Liver (tissue), 9 donors: ENCODE data around the gene RPTN. TPM values are rescaled to one million over a fixed set of nuclear protein-coding genes. Genes with fewer than 3 reads are reported as not detected.
"Not testable (repeated sequence)": the region's sequence is repeated elsewhere in the genome, so short reads cannot be mapped to it uniquely, and the experiment has no call there.

Experiments used
- DNase-seq: peaks from one replicate; pipeline ENCODE4 v3.0.0-alpha.2; 2017; ENCODE audit warnings: low spot score
- H3K27ac ChIP-seq, 2 donors: one replicate each; pipeline ENCODE4 v1.7.0; 2013; ENCODE audit warnings: inconsistent platforms in 2 of 2, low read length in 2 of 2, control low read depth in 1 of 2, low read depth in 1 of 2, mild to moderate bottlenecking in 1 of 2
- H3K27me3 ChIP-seq, 4 donors: one replicate each; pipeline versions ENCODE4 v1.6.1 to v1.7.0; 2013; ENCODE audit warnings: low read length in 3 of 4, inconsistent platforms in 1 of 4, mild to moderate bottlenecking in 1 of 4, moderate library complexity in 1 of 4; ENCODE audit not compliant: control insufficient read depth in 4 of 4, insufficient read depth in 4 of 4
- H3K36me3 ChIP-seq, 4 donors: one replicate each; pipeline versions ENCODE4 v1.6.1 to v1.7.0; 2013; ENCODE audit warnings: low read length in 3 of 4, mild to moderate bottlenecking in 3 of 4, low read depth in 1 of 4, moderate library complexity in 1 of 4; ENCODE audit not compliant: control insufficient read depth in 4 of 4, insufficient read depth in 3 of 4
- H3K4me1 ChIP-seq, 4 donors: one replicate each; pipeline versions ENCODE4 v1.6.1 to v1.7.0; 2013; ENCODE audit warnings: low read length in 3 of 4, mild to moderate bottlenecking in 3 of 4, moderate library complexity in 1 of 4; ENCODE audit not compliant: control insufficient read depth in 4 of 4, insufficient read depth in 4 of 4
- H3K4me3 ChIP-seq, 3 donors: one replicate each; pipeline versions ENCODE4 v1.6.1 to v1.7.0; 2013; ENCODE audit warnings: low read length in 3 of 3, control low read depth in 1 of 3, low read depth in 1 of 3, mild to moderate bottlenecking in 1 of 3
- H3K9ac ChIP-seq, 2 donors: one replicate each; pipeline ENCODE4 v1.7.0; 2013; ENCODE audit warnings: low read length in 2 of 2, mild to moderate bottlenecking in 2 of 2, moderate library complexity in 2 of 2, control low read depth in 1 of 2, low read depth in 1 of 2
- H3K9me3 ChIP-seq, 4 donors: one replicate each; pipeline versions ENCODE4 v1.6.1 to v1.7.0; 2013; ENCODE audit warnings: low read length in 3 of 4; ENCODE audit not compliant: control insufficient read depth in 4 of 4
- EGR1 ChIP-seq, 2 donors: IDR thresholded peaks; 2 replicates each; pipeline ENCODE4 v1.6.1; 2016 to 2018; ENCODE audit warnings: antibody characterized with exemption in 2 of 2, low read depth in 2 of 2
- FOXA1 ChIP-seq: IDR thresholded peaks from 2 replicates; pipeline ENCODE4 v1.6.1; 2016; ENCODE audit warnings: antibody characterized with exemption
- FOXA2 ChIP-seq: IDR thresholded peaks from 2 replicates; pipeline ENCODE4 v1.6.1; 2016; ENCODE audit warnings: antibody characterized with exemption
- GABPA ChIP-seq, 2 donors: IDR thresholded peaks in 1 of 2; conservative IDR thresholded peaks in 1 of 2; 2 replicates each; pipeline ENCODE4 v1.6.1; 2016; ENCODE audit warnings: antibody characterized with exemption in 2 of 2, mild to moderate bottlenecking in 1 of 2, moderate library complexity in 1 of 2
- HNF4G ChIP-seq: IDR thresholded peaks from 2 replicates; pipeline ENCODE4 v1.6.1; 2016; ENCODE audit warnings: antibody characterized with exemption
- JUND ChIP-seq, 2 donors: IDR thresholded peaks; 2 replicates each; pipeline ENCODE4 v1.6.1; 2016; ENCODE audit warnings: antibody characterized with exemption in 2 of 2
- NR2F2 ChIP-seq: IDR thresholded peaks from 2 replicates; pipeline ENCODE4 v1.6.1; 2016; ENCODE audit warnings: antibody characterized with exemption
- RAD21 ChIP-seq, 2 donors: IDR thresholded peaks; 2 replicates each; pipeline ENCODE4 v1.6.1; 2016; ENCODE audit warnings: antibody characterized with exemption in 2 of 2, mild to moderate bottlenecking in 2 of 2
- RXRA ChIP-seq, 2 donors: IDR thresholded peaks; 2 replicates each; pipeline ENCODE4 v1.6.1; 2017 to 2018; ENCODE audit warnings: antibody characterized with exemption in 2 of 2, mild to moderate bottlenecking in 1 of 2
- SP1 ChIP-seq: IDR thresholded peaks from 2 replicates; pipeline ENCODE4 v1.6.1; 2018; ENCODE audit warnings: antibody characterized with exemption, mild to moderate bottlenecking
- YY1 ChIP-seq: IDR thresholded peaks from 2 replicates; pipeline ENCODE4 v1.6.1; 2016; ENCODE audit warnings: antibody characterized with exemption, mild to moderate bottlenecking
- WGBS: extraction: QIAGEN DNeasy Blood & Tissue Kit; methylation state at CpG from one replicate; pipeline ENCODE4 v1.1.7; 2013; 5-methylcytosine and 5-hydroxymethylcytosine counted together
- polyA plus RNA-seq, 2 donors: library from polyadenylated mRNA; stranded (reverse) in 1 of 2; unstranded in 1 of 2; fragments of 200-250 nt in 1 of 2; fragments of >200 nt in 1 of 2; fragmentation: Nextera tagmentation in 1 of 2; extraction: Ambion mirVana in 1 of 2; gene quantifications; one replicate each; pipeline versions ENCODE4 v1.2.1 to v1.2.3, GENCODE V29; 2013 to 2015
- total RNA-seq, 2 donors: library from RNA; depleted of rRNA; stranded (reverse); fragments of >200 nt; gene quantifications; one replicate each; pipeline ENCODE4 v1.2.3, GENCODE V29; 2014
- TF ChIP-seq, protein P1 (sequence below): IDR thresholded peaks from 2 replicates; pipeline ENCODE4 v1.6.1; 2016; ENCODE audit warnings: antibody characterized with exemption
- TF ChIP-seq, protein P2 (sequence below): IDR thresholded peaks from 2 replicates; pipeline ENCODE4 v1.6.1; 2016; ENCODE audit warnings: antibody characterized with exemption
- TF ChIP-seq, protein P3 (sequence below): fragments of 150-350 bp; IDR thresholded peaks from 2 replicates; pipeline ENCODE4 v1.5.1; 2017; ENCODE audit warnings: improper control_type of control experiment, low read depth, low read length; ENCODE audit not compliant: missing input control
- TF ChIP-seq, protein P4 (sequence below): IDR thresholded peaks from 2 replicates; pipeline ENCODE4 v1.6.1; 2016; ENCODE audit warnings: antibody characterized with exemption, mild to moderate bottlenecking
- TF ChIP-seq, protein P5 (sequence below): IDR thresholded peaks from 2 replicates; pipeline ENCODE4 v1.6.1; 2016; ENCODE audit warnings: antibody characterized with exemption
- donor health status: healthy.
- donor health status: healthy.
- donor health status: healthy.
- donor health status: healthy.
- donor health status: healthy.

RPTN gene
- total and polyA plus RNA-seq, 4 donors: not detected

DNA sequence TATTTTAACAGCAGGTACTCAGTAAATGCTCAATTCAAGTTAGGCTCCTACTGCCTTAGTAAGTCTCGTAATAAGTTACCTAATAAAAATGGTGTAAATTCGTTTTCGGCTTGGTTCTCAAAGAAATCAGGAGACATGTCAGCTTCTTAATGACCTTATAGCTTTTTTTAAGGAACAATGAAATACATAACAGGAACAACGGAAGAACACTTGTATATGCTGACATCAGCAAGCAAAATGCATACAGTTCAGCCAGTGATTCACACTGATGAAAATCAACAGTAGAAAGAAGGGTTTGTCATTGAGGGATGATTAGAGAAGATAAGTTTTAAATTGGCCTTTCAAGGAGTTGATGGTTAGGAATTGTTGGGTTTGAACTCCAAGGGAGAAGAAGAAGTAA, 13.3 kb downstream of the RPTN start:
- TF ChIP-seq SP1: no peak
- TF ChIP-seq, protein P1, sequence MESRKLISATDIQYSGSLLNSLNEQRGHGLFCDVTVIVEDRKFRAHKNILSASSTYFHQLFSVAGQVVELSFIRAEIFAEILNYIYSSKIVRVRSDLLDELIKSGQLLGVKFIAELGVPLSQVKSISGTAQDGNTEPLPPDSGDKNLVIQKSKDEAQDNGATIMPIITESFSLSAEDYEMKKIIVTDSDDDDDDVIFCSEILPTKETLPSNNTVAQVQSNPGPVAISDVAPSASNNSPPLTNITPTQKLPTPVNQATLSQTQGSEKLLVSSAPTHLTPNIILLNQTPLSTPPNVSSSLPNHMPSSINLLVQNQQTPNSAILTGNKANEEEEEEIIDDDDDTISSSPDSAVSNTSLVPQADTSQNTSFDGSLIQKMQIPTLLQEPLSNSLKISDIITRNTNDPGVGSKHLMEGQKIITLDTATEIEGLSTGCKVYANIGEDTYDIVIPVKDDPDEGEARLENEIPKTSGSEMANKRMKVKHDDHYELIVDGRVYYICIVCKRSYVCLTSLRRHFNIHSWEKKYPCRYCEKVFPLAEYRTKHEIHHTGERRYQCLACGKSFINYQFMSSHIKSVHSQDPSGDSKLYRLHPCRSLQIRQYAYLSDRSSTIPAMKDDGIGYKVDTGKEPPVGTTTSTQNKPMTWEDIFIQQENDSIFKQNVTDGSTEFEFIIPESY: no peak
- no peak for TF ChIP-seq FOXA1
- no peak for TF ChIP-seq RXRA (IDR thresholded peaks at IDR 0.05)
- no peak for TF ChIP-seq EGR1 (IDR thresholded peaks at IDR 0.05; ENCODE audit: low read depth in 2 of 2)
- TF ChIP-seq JUND (IDR thresholded peaks at IDR 0.05): no peak
- no peak for TF ChIP-seq NR2F2
- TF ChIP-seq GABPA (IDR thresholded peaks at IDR 0.05 in 1 of 2, conservative IDR thresholded peaks at IDR 0.05 in 1 of 2): no peak
- no peak for TF ChIP-seq FOXA2
- no peak for TF ChIP-seq RAD21 (IDR thresholded peaks at IDR 0.05)
- TF ChIP-seq, protein P2, sequence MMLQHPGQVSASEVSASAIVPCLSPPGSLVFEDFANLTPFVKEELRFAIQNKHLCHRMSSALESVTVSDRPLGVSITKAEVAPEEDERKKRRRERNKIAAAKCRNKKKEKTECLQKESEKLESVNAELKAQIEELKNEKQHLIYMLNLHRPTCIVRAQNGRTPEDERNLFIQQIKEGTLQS: no peak
- TF ChIP-seq HNF4G: no peak
- TF ChIP-seq YY1: no peak
- H3K27me3 ChIP-seq: peaks cover 0 to 5% (median 1%) of the 10 kb centered on the region in 4 donors
- no peak overlapping the region for H3K4me3 ChIP-seq
- WGBS: 68% methylated on average over 4 of the region's 4 CpGs
- no peaks in the 10 kb centered on the region for H3K4me1 ChIP-seq
- H3K36me3 ChIP-seq: no peaks in the 10 kb centered on the region
- no peak overlapping the region for H3K27ac ChIP-seq
- no peak overlapping the region for H3K9ac ChIP-seq
- peaks cover 0 to 5% (median 2%) of the 10 kb centered on the region in 4 donors for H3K9me3 ChIP-seq
- no peak for DNase-seq

DNA sequence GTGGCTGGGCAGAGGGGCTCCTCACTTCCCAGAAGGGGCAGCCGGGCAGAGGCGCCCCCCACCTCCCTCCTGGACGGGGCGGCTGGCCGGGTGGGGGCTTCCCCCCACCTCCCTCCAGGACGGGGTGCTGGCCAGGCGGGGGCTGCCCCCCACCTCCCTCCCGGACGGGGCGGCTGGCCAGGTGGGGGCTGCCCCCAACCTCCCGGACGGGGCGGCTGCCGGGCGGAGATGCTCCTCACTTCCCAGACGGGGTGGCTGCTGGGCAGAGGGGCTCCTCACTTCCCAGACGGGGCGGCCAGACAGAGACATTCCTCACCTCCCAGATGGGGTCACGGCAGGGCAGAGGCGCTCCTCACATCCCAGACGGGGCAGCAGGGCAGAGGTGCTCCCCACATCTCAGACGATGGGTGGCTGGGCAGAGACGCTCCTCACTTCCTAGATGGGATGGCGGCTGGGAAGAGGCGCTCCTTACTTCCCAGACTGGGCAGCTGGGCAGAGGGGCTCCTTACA, 14.3 kb downstream of the RPTN start:
- H3K9ac ChIP-seq, H3K4me1 ChIP-seq, DNase-seq, H3K36me3 ChIP-seq, H3K9me3 ChIP-seq, H3K4me3 ChIP-seq, H3K27ac ChIP-seq, H3K27me3 ChIP-seq: not testable (repeated sequence)
- WGBS: 90% methylated on average over 25 of the region's 25 CpGs

DNA sequence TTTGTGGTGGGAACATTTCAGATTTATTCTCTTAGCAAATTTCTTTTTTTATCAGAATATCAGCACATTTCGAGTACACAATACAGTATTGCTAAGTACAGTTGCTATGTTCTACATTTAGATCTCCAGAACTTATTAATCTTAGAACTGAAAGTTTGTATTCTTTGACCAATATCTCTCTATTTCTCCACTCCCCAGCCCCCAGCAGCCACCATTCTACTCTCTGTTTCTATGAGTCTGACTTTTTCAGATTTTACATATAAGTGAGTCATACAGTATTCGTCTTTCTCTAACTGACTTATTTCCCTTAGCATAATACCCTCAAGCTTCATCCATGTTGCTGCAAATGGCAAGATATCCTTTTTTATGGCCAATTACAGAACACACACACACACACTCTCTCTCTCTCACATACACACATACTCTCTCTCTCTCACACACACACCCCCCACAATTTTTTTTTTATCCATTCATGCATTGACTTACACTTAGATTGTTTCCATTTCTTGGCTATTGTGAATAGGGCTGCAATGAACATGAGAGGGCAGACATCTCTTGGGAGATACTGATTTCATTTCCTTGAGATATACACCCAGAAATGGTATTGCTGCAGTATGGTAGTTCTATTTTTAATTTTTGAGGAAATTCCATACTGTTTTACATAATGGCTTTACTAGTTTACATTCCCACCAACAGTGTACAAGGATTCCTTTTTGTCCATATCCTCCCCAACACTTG, 15.7 kb downstream of the RPTN start:
- Histone ChIP-seq H3K9me3 (peaks cover 0 to 5% (median 2%) of the 10 kb centered on the region in 4 donors), H3K4me1 (no peaks in the 10 kb centered on the region), H3K27me3 (peaks cover 0 to 5% (median 3%) of the 10 kb centered on the region in 4 donors), H3K36me3 (no peaks in the 10 kb centered on the region), H3K27ac (no peak overlapping the region), H3K4me3 (no peak overlapping the region), H3K9ac (no peak overlapping the region)
- no peak for DNase-seq
- TF ChIP-seq, protein P3, sequence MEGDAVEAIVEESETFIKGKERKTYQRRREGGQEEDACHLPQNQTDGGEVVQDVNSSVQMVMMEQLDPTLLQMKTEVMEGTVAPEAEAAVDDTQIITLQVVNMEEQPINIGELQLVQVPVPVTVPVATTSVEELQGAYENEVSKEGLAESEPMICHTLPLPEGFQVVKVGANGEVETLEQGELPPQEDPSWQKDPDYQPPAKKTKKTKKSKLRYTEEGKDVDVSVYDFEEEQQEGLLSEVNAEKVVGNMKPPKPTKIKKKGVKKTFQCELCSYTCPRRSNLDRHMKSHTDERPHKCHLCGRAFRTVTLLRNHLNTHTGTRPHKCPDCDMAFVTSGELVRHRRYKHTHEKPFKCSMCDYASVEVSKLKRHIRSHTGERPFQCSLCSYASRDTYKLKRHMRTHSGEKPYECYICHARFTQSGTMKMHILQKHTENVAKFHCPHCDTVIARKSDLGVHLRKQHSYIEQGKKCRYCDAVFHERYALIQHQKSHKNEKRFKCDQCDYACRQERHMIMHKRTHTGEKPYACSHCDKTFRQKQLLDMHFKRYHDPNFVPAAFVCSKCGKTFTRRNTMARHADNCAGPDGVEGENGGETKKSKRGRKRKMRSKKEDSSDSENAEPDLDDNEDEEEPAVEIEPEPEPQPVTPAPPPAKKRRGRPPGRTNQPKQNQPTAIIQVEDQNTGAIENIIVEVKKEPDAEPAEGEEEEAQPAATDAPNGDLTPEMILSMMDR: no peak
- TF ChIP-seq GABPA (IDR thresholded peaks at IDR 0.05 in 1 of 2, conservative IDR thresholded peaks at IDR 0.05 in 1 of 2): no peak
- TF ChIP-seq, protein P1: no peak
- no peak for TF ChIP-seq JUND (IDR thresholded peaks at IDR 0.05)
- TF ChIP-seq, protein P4, sequence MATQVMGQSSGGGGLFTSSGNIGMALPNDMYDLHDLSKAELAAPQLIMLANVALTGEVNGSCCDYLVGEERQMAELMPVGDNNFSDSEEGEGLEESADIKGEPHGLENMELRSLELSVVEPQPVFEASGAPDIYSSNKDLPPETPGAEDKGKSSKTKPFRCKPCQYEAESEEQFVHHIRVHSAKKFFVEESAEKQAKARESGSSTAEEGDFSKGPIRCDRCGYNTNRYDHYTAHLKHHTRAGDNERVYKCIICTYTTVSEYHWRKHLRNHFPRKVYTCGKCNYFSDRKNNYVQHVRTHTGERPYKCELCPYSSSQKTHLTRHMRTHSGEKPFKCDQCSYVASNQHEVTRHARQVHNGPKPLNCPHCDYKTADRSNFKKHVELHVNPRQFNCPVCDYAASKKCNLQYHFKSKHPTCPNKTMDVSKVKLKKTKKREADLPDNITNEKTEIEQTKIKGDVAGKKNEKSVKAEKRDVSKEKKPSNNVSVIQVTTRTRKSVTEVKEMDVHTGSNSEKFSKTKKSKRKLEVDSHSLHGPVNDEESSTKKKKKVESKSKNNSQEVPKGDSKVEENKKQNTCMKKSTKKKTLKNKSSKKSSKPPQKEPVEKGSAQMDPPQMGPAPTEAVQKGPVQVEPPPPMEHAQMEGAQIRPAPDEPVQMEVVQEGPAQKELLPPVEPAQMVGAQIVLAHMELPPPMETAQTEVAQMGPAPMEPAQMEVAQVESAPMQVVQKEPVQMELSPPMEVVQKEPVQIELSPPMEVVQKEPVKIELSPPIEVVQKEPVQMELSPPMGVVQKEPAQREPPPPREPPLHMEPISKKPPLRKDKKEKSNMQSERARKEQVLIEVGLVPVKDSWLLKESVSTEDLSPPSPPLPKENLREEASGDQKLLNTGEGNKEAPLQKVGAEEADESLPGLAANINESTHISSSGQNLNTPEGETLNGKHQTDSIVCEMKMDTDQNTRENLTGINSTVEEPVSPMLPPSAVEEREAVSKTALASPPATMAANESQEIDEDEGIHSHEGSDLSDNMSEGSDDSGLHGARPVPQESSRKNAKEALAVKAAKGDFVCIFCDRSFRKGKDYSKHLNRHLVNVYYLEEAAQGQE: no peak
- TF ChIP-seq RXRA (IDR thresholded peaks at IDR 0.05): no peak
- no peak for TF ChIP-seq HNF4G
- TF ChIP-seq, protein P5, sequence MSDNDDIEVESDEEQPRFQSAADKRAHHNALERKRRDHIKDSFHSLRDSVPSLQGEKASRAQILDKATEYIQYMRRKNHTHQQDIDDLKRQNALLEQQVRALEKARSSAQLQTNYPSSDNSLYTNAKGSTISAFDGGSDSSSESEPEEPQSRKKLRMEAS: no peak
- TF ChIP-seq FOXA2: no peak
- no peak for TF ChIP-seq NR2F2
- TF ChIP-seq, protein P2: no peak
- TF ChIP-seq YY1: no peak
- 50% methylated on average over 2 of the region's 2 CpGs for WGBS
